Keratinocyte (primary cell): ENCODE results near the gene LGALS13. TPM values are rescaled to one million over a fixed set of nuclear protein-coding genes. Genes with fewer than 3 reads are reported as not detected.

ENCODE experiments used
- DNase-seq: peaks from one replicate; pipeline ENCODE4 v3.0.0-alpha.2; 2011; ENCODE audit warnings: low read depth, missing footprints, low spot score
- FAIRE-seq: peaks from 2 replicates; lab custom pipeline; 2011; peaks lifted over from hg19 to GRCh38; lab: Jason Lieb, UNC
- H2AFZ ChIP-seq: 2 replicates; pipeline ENCODE4 v1.6.0; 2012; ENCODE audit warnings: low read length, control low read depth, inconsistent platforms; ENCODE audit not compliant: control insufficient read depth
- H3K27ac ChIP-seq: 2 replicates; pipeline ENCODE4 v1.5.1; 2011; ENCODE audit warnings: low read length; ENCODE audit not compliant: control insufficient read depth, insufficient read depth
- H3K27me3 ChIP-seq: 3 replicates; pipeline ENCODE4 v1.6.0; 2011; ENCODE audit warnings: low read length; ENCODE audit not compliant: control insufficient read depth, insufficient read depth; ENCODE audit errors: extremely low read depth
- H3K36me3 ChIP-seq, 2 experiments: 2 replicates in 1 of 2; 3 replicates in 1 of 2; pipeline ENCODE4 v1.5.1; 2011; ENCODE audit warnings: low read length in 2 of 2, mild to moderate bottlenecking in 1 of 2; ENCODE audit not compliant: control insufficient read depth in 2 of 2, insufficient read depth in 2 of 2; ENCODE audit errors: extremely low read depth in 1 of 2
- H3K4me1 ChIP-seq: 3 replicates; pipeline ENCODE4 v1.5.1; 2011; ENCODE audit warnings: low read length; ENCODE audit not compliant: control insufficient read depth, insufficient read depth; ENCODE audit errors: extremely low read depth
- H3K4me2 ChIP-seq: 3 replicates; pipeline ENCODE4 v1.6.0; 2011; ENCODE audit warnings: low read depth, low read length; ENCODE audit not compliant: control insufficient read depth, insufficient read depth; ENCODE audit errors: extremely low read depth
- H3K4me3 ChIP-seq, 3 experiments: fragments of 200-600 bp in 1 of 3; sonication (generic) in 1 of 3; 2 replicates in 2 of 3; 3 replicates in 1 of 3; pipeline ENCODE4 v1.5.1; 2011 to 2016; ENCODE audit warnings: low read length in 3 of 3, mild to moderate bottlenecking in 3 of 3, control low read depth in 2 of 3, inconsistent platforms in 1 of 3, low read depth in 1 of 3, mixed read lengths in 1 of 3, mixed run types in 1 of 3, moderate library complexity in 1 of 3; ENCODE audit not compliant: control insufficient read depth in 2 of 3, insufficient read depth in 2 of 3; ENCODE audit errors: extremely low read depth in 1 of 3
- H3K79me2 ChIP-seq: 2 replicates; pipeline ENCODE4 v1.6.0; 2012; ENCODE audit warnings: low read length; ENCODE audit not compliant: control insufficient read depth, insufficient read depth
- H3K9ac ChIP-seq: 3 replicates; pipeline ENCODE4 v1.6.0; 2011; ENCODE audit warnings: low read length; ENCODE audit not compliant: control insufficient read depth, insufficient read depth; ENCODE audit errors: extremely low read depth
- H3K9me1 ChIP-seq: 3 replicates; pipeline ENCODE4 v1.6.0; 2011; ENCODE audit warnings: low read length; ENCODE audit not compliant: control insufficient read depth, insufficient read depth; ENCODE audit errors: extremely low read depth
- H3K9me3 ChIP-seq: 2 replicates; pipeline ENCODE4 v1.5.1; 2012; ENCODE audit warnings: low read depth, low read length; ENCODE audit not compliant: control insufficient read depth
- H4K20me1 ChIP-seq: 3 replicates; pipeline ENCODE4 v1.6.0; 2011; ENCODE audit warnings: low read length; ENCODE audit not compliant: control insufficient read depth, insufficient read depth; ENCODE audit errors: extremely low read depth
- CTCF ChIP-seq, 3 experiments: IDR thresholded peaks in 1 of 3; conservative IDR thresholded peaks in 1 of 3; optimal IDR thresholded peaks in 1 of 3; 2 replicates in 2 of 3; 3 replicates in 1 of 3; pipeline versions ENCODE3 to v1.5.1; 2011; ENCODE audit warnings: low read length in 3 of 3, mild to moderate bottlenecking in 3 of 3, moderate library complexity in 2 of 3, control low read depth in 1 of 3, inconsistent platforms in 1 of 3; ENCODE audit not compliant: insufficient read depth in 2 of 3; ENCODE audit errors: extremely low read depth in 1 of 3
- EZH2 ChIP-seq: IDR thresholded peaks from one replicate; pipeline ENCODE4 v1.6.1; 2012; ENCODE audit warnings: inconsistent platforms, mild to moderate bottlenecking, low read length, moderate library complexity
- dilution Hi-C: fragments of 300-500 bp; cut with MboI; formaldehyde crosslinking; loops from one replicate; pipeline ENCODE4 v1.7.0; 2020; ENCODE audit warnings: low sequenced_read_pairs; ENCODE audit not compliant: extremely low pct_ligation_motif_present
- polyA minus RNA-seq, 3 experiments: library from RNA; depleted of rRNA, polyadenylated mRNA; stranded (reverse); fragments of >200 nt; gene quantifications; 1 replicate in 1 of 3; 2 replicates in 1 of 3; 3 replicates in 1 of 3; pipeline ENCODE4 v1.2.3, GENCODE V29; 2011
- polyA plus RNA-seq, 5 experiments: library from polyadenylated mRNA; depleted of rRNA in 3 of 5; stranded (reverse) in 3 of 5; stranded (forward) in 1 of 5; unstranded in 1 of 5; fragments of >200 nt; gene quantifications; 1 replicate in 1 of 5; 2 replicates in 3 of 5; 3 replicates in 1 of 5; pipeline versions ENCODE4 v1.2.1 to v1.2.3, GENCODE V29; 2011 to 2012; ENCODE audit warnings: missing spikeins in 2 of 5, low read depth in 1 of 5, low replicate concordance in 1 of 5

LGALS13 gene
- polyA plus RNA-seq (not detected in 3 replicates), polyA minus RNA-seq (not detected in 3 replicates)
- polyA plus RNA-seq (2011; ENCODE audit: low read depth), result not detected
- polyA plus RNA-seq (2011; cell fraction: cytosol; rRNA removed), result not detected in 2 replicates
- polyA plus RNA-seq (2011; cell fraction: nucleus; rRNA removed), result not detected in 2 replicates
- polyA plus RNA-seq (2012; ENCODE audit: low replicate concordance), result not detected in 2 replicates
- not detected for polyA minus RNA-seq (2011; cell fraction: cytosol; rRNA and poly(A)+ RNA removed)
- polyA minus RNA-seq (2011; cell fraction: nucleus; rRNA and poly(A)+ RNA removed), result not detected in 2 replicates

- FAIRE-seq, result no peak
These were observed at the start of gene LGALS13 for GRCh38 chr19:39602224-39602623. Gene LGALS13, plus strand, starts transcription at chr19:39602524. Its CDS starts 45 bp downstream, at chr19:39602569.

GRCh38 chr19:39553082-39553652 lies 49.2 kb upstream of the LGALS13 start:
- Histone ChIP-seq H3K27me3 (peaks cover 4% of the 10 kb centered on the region), H3K9me3 (no peaks in the 10 kb centered on the region), H3K9me1 (no peaks in the 10 kb centered on the region), H3K4me3 (no peak overlapping the region), H3K36me3 (no peaks in the 10 kb centered on the region), H3K4me2 (no peak overlapping the region), H3K9ac (no peak overlapping the region), H3K4me1 (no peaks in the 10 kb centered on the region), H2AFZ (no peak overlapping the region), H3K79me2 (no peaks in the 10 kb centered on the region), H3K27ac (no peak overlapping the region), H4K20me1 (no peaks in the 10 kb centered on the region)
- FAIRE-seq, result no peak
- DNase-seq, result no peak
- TF ChIP-seq CTCF (optimal IDR thresholded peaks at IDR 0.05 in 1 of 3, IDR thresholded peaks at IDR 0.05 in 1 of 3, conservative IDR thresholded peaks at IDR 0.05 in 1 of 3; ENCODE audit: extremely low read depth in 1 of 3, insufficient read depth in 2 of 3, low read length in 3 of 3) (no peak), EZH2 (no peak)
- dilution Hi-C loops, result no loop called here

More at GRCh38 chr19:39602224-39602623, at the start of gene LGALS13:
- no peaks in the 10 kb centered on the region for H4K20me1 ChIP-seq
- no peaks in the 10 kb centered on the region for H3K27me3 ChIP-seq
- no peak for DNase-seq
- no peak within 1 kb of the TSS for H3K4me3 ChIP-seq
- H3K4me2 ChIP-seq, result no peak within 1 kb of the TSS
- no peak within 1 kb of the TSS for H3K9ac ChIP-seq
- H3K9me3 ChIP-seq, result no peaks in the 10 kb centered on the region
- no peaks in the 10 kb centered on the region for H3K4me1 ChIP-seq
- no peak within 1 kb of the TSS for H3K27ac ChIP-seq
- dilution Hi-C loops, result no loop called here
- H2AFZ ChIP-seq, result no peak within 1 kb of the TSS
- no peaks in the 10 kb centered on the region for H3K9me1 ChIP-seq
- no peaks in the 10 kb centered on the region for H3K79me2 ChIP-seq
- no peak for TF ChIP-seq EZH2
- TF ChIP-seq CTCF (optimal IDR thresholded peaks at IDR 0.05 in 1 of 3, IDR thresholded peaks at IDR 0.05 in 1 of 3, conservative IDR thresholded peaks at IDR 0.05 in 1 of 3; ENCODE audit: extremely low read depth in 1 of 3, insufficient read depth in 2 of 3, low read length in 3 of 3), result no peak
- H3K36me3 ChIP-seq, result no peaks in the 10 kb centered on the region
